HepG2 (cell line): ENCODE measurements around the gene ATP5F1E. TPM values are rescaled to one million over a fixed set of nuclear protein-coding genes. Genes with fewer than 3 reads are reported as not detected.

Experiments
- BRF2 ChIP-seq: sonication (generic); formaldehyde crosslinking; IDR thresholded peaks from 2 replicates; pipeline ENCODE4 v1.8.1; 2022; ENCODE audit warnings: mild to moderate bottlenecking, missing genetic modification reagents
- FLYWCH1 ChIP-seq: sonication (generic); formaldehyde crosslinking; IDR thresholded peaks from 2 replicates; pipeline ENCODE4 v1.8.1; 2023; ENCODE audit warnings: mild to moderate bottlenecking, missing genetic modification reagents
- KAT2B ChIP-seq: fragments of 150-350 bp; IDR thresholded peaks from 2 replicates; pipeline ENCODE4 v1.6.1; 2014; ENCODE audit warnings: low read depth, low read length, borderline replicate concordance
- KMT2B ChIP-seq: IDR thresholded peaks from 2 replicates; pipeline ENCODE4 v1.6.1; 2016; ENCODE audit warnings: missing genetic modification reagents, missing compliant biosample characterization
- MAF1 ChIP-seq: sonication (generic); formaldehyde crosslinking; IDR thresholded peaks from 2 replicates; pipeline ENCODE4 v1.5.0; 2020; ENCODE audit warnings: missing genetic modification reagents, borderline replicate concordance
- RCOR2 ChIP-seq: IDR thresholded peaks from 2 replicates; pipeline ENCODE4 v1.6.1; 2016; ENCODE audit warnings: missing biosample characterization, missing genetic modification reagents
- SMARCC2 ChIP-seq: fragments of 450-650 bp; IDR thresholded peaks from 2 replicates; pipeline ENCODE4 v1.6.1; 2017; ENCODE audit warnings: antibody characterized with exemption, mild to moderate bottlenecking
- SMYD3 ChIP-seq: sonication (generic); formaldehyde crosslinking; IDR thresholded peaks from 2 replicates; pipeline ENCODE4 v1.8.1; 2023; ENCODE audit warnings: mild to moderate bottlenecking, missing genetic modification reagents
- TSC22D2 ChIP-seq: sonication (generic); formaldehyde crosslinking; IDR thresholded peaks from 2 replicates; pipeline ENCODE4 v1.5.1; 2020; ENCODE audit warnings: missing genetic modification reagents, mild to moderate bottlenecking, borderline replicate concordance
- ZBTB2 ChIP-seq: sonication (generic); formaldehyde crosslinking; IDR thresholded peaks from 2 replicates; pipeline ENCODE4 v1.8.0; 2022; ENCODE audit warnings: low read depth, missing genetic modification reagents
- ZNF121 ChIP-seq: sonication (generic); formaldehyde crosslinking; IDR thresholded peaks from 2 replicates; pipeline ENCODE4 v1.5.0; 2020; ENCODE audit warnings: mild to moderate bottlenecking, missing genetic modification reagents
- ZNF230 ChIP-seq: sonication (generic); formaldehyde crosslinking; IDR thresholded peaks from 2 replicates; pipeline ENCODE4 v1.4.0; 2020; ENCODE audit warnings: mild to moderate bottlenecking, missing genetic modification reagents
- ZNF414 ChIP-seq: sonication (generic); formaldehyde crosslinking; IDR thresholded peaks from 2 replicates; pipeline ENCODE4 v1.5.0; 2020; ENCODE audit warnings: missing genetic modification reagents
- ZNF510 ChIP-seq: sonication (generic); formaldehyde crosslinking; IDR thresholded peaks from 2 replicates; pipeline ENCODE4 v1.4.0; 2020; ENCODE audit warnings: low read depth, mild to moderate bottlenecking, missing genetic modification reagents
- ZNF646 ChIP-seq: sonication (generic); formaldehyde crosslinking; IDR thresholded peaks from 2 replicates; pipeline ENCODE4 v1.9.0; 2021; ENCODE audit warnings: mild to moderate bottlenecking, missing genetic modification reagents
- ZNF75D ChIP-seq: sonication (generic); formaldehyde crosslinking; IDR thresholded peaks from 2 replicates; pipeline ENCODE4 v1.8.1; 2023; ENCODE audit warnings: missing genetic modification reagents, mild to moderate bottlenecking, borderline replicate concordance
- ZNF766 ChIP-seq: sonication (generic); formaldehyde crosslinking; IDR thresholded peaks from 2 replicates; pipeline ENCODE4 v1.5.0; 2020; ENCODE audit warnings: missing genetic modification reagents, borderline replicate concordance
- ZNF883 ChIP-seq: sonication (generic); formaldehyde crosslinking; IDR thresholded peaks from 2 replicates; pipeline ENCODE4 v1.5.1; 2020; ENCODE audit warnings: mild to moderate bottlenecking, missing genetic modification reagents; ENCODE audit errors: not compliant biosample characterization
- polyA plus RNA-seq, 8 experiments: library from polyadenylated mRNA; depleted of rRNA in 3 of 8; stranded (reverse) in 7 of 8; unstranded in 1 of 8; fragments of >200 nt; fragmentation: Illumina TruSeq in 4 of 8; extraction: Trizol in 4 of 8; gene quantifications; 2 replicates each; pipeline versions ENCODE4 v1.2.1 to v1.2.3, GENCODE V29; 2011 to 2016; ENCODE audit warnings: low read depth in 4 of 8, missing spikeins in 1 of 8, mixed read lengths in 1 of 8; ENCODE audit not compliant: insufficient read depth in 1 of 8
- total RNA-seq, 5 experiments: library from RNA; depleted of rRNA; stranded (reverse); fragments of >200 nt; fragmentation: Illumina TruSeq; extraction: Trizol; gene quantifications; 2 replicates each; pipeline ENCODE4 v1.2.3, GENCODE V29; 2016; ENCODE audit warnings: low read depth in 1 of 5

Gene ATP5F1E
- total and polyA plus RNA-seq, 2 of the 13 experiments (the other 11 are each of a cell fraction or from before 2014, with no cell fraction given) = 121 to 134 TPM

GRCh38 chr20:59004763-59005522 lies 27.2 kb downstream of the ATP5F1E start (continued):
- TF ChIP-seq ZNF121 (CRISPR knock-in tag) (no peak), ZNF414 (CRISPR knock-in tag) (no peak), ZNF510 (CRISPR knock-in tag) (no peak), ZNF883 (CRISPR knock-in tag) (no peak), RCOR2 (CRISPR knock-in tag) (no peak), MAF1 (CRISPR knock-in tag) (no peak), ZNF646 (CRISPR knock-in tag) (no peak), ZNF230 (CRISPR knock-in tag) (no peak), ZNF75D (CRISPR knock-in tag) (no peak), KAT2B (no peak), KMT2B (CRISPR knock-in tag) (no peak), ZNF766 (CRISPR knock-in tag) (no peak), SMYD3 (no peak), FLYWCH1 (CRISPR knock-in tag) (no peak), TSC22D2 (CRISPR knock-in tag) (no peak), ZBTB2 (CRISPR knock-in tag) (no peak), BRF2 (no peak), SMARCC2 (no peak)
